GM23338 (cell line): ENCODE data around the gene DIABLO. TPM values are rescaled to one million over a fixed set of nuclear protein-coding genes. Genes with fewer than 3 reads are reported as not detected.

ENCODE experiments used
- ATAC-seq: fragments of 200-7000 bp; cut with Tn5 transposase; 3 replicates; pipeline ENCODE4 v1.9.1; 2020
- DNase-seq: peaks from one replicate; pipeline ENCODE4 v3.0.0-alpha.2; 2015; ENCODE audit warnings: low spot score
- H2AFZ ChIP-seq: fragments of 200-600 bp; sonication (generic); 2 replicates; pipeline ENCODE4 v1.8.0; 2016; ENCODE audit warnings: antibody characterized with exemption, mild to moderate bottlenecking, moderate library complexity
- H3F3A ChIP-seq: fragments of 200-600 bp; sonication (generic); replicated peaks from 2 replicates; pipeline ENCODE4 v1.8.0; 2017; ENCODE audit warnings: antibody characterized with exemption, mixed run types, low read depth
- H3K27ac ChIP-seq: fragments of 200-600 bp; sonication (generic); 2 replicates; pipeline ENCODE4 v1.6.1; 2016; ENCODE audit warnings: low read depth
- H3K27me3 ChIP-seq: fragments of 200-600 bp; sonication (generic); 2 replicates; pipeline ENCODE4 v1.8.0; 2016; ENCODE audit warnings: mild to moderate bottlenecking, mixed run types, moderate library complexity; ENCODE audit not compliant: insufficient read depth
- H3K36me3 ChIP-seq: fragments of 200-600 bp; sonication (generic); 2 replicates; pipeline ENCODE4 v1.8.0; 2016; ENCODE audit warnings: mild to moderate bottlenecking; ENCODE audit not compliant: insufficient read depth
- H3K4me1 ChIP-seq: fragments of 200-600 bp; sonication (generic); 2 replicates; pipeline ENCODE4 v1.8.0; 2016; ENCODE audit warnings: mild to moderate bottlenecking, moderate library complexity; ENCODE audit not compliant: insufficient read depth
- H3K4me2 ChIP-seq: fragments of 200-600 bp; sonication (generic); 2 replicates; pipeline ENCODE4 v1.7.1; 2017; ENCODE audit warnings: mixed run types
- H3K4me3 ChIP-seq: fragments of 200-600 bp; sonication (generic); 2 replicates; pipeline ENCODE4 v1.6.1; 2016; ENCODE audit warnings: mixed run types
- H3K79me2 ChIP-seq: fragments of 200-600 bp; sonication (generic); replicated peaks from 2 replicates; pipeline ENCODE4 v1.8.0; 2017; ENCODE audit warnings: mild to moderate bottlenecking; ENCODE audit not compliant: insufficient read depth
- H3K9me2 ChIP-seq: fragments of 200-600 bp; sonication (generic); 2 replicates; pipeline ENCODE4 v1.8.0; 2017; ENCODE audit not compliant: insufficient read depth
- H4K20me1 ChIP-seq: fragments of 200-600 bp; sonication (generic); replicated peaks from 2 replicates; pipeline ENCODE4 v1.8.0; 2017; ENCODE audit warnings: mild to moderate bottlenecking; ENCODE audit not compliant: insufficient read depth
- H3K27ac Mint-ChIP-seq: 2 replicates; pipeline ENCODE4 v1.8.0; 2020; ENCODE audit warnings: inconsistent platforms, mild to moderate bottlenecking, moderate library complexity, mixed read lengths
- H3K27me3 Mint-ChIP-seq: 3 replicates; pipeline ENCODE4 v1.8.0; 2022; ENCODE audit warnings: low read depth, mild to moderate bottlenecking, moderate library complexity, mixed read lengths, inconsistent platforms; ENCODE audit not compliant: insufficient read depth, poor library complexity
- H3K36me3 Mint-ChIP-seq: 3 replicates; pipeline ENCODE4 v1.8.0; 2021; ENCODE audit warnings: low read depth, mild to moderate bottlenecking, inconsistent platforms, moderate library complexity, mixed read lengths
- H3K4me1 Mint-ChIP-seq: 3 replicates; pipeline ENCODE4 v1.8.0; 2020; ENCODE audit warnings: mild to moderate bottlenecking, inconsistent platforms, mixed read lengths
- H3K4me3 Mint-ChIP-seq: 3 replicates; pipeline ENCODE4 v1.8.0; 2021; ENCODE audit warnings: moderate library complexity, mild to moderate bottlenecking, inconsistent platforms, mixed read lengths
- H3K9me3 Mint-ChIP-seq: 3 replicates; pipeline ENCODE4 v1.8.0; 2020; ENCODE audit warnings: moderate library complexity, mild to moderate bottlenecking, inconsistent platforms, mixed read lengths
- CREB1 ChIP-seq: fragments of 250-450 bp; sonication (Bioruptor Pico); IDR thresholded peaks from 2 replicates; pipeline ENCODE4 v1.5.0; 2020; ENCODE audit warnings: low read depth, mild to moderate bottlenecking, moderate library complexity
- CTCF ChIP-seq, 2 experiments: fragments of 200-600 bp in 1 of 2; sonication (generic) in 1 of 2; conservative IDR thresholded peaks; 2 replicates each; pipeline versions ENCODE4 v1.5.1 to v1.6.1; 2016 to 2017; ENCODE audit warnings: antibody characterized with exemption in 2 of 2, low read depth in 2 of 2, mild to moderate bottlenecking in 2 of 2, moderate library complexity in 1 of 2
- ETS1 ChIP-seq: IDR thresholded peaks from 2 replicates; pipeline ENCODE4 v1.6.1; 2016; ENCODE audit warnings: antibody characterized with exemption
- EZH2 ChIP-seq: fragments of 200-600 bp; sonication (generic); IDR thresholded peaks from one replicate; pipeline ENCODE4 v1.8.0; 2017; ENCODE audit warnings: antibody characterized with exemption, mild to moderate bottlenecking, low read depth; ENCODE audit not compliant: unreplicated experiment
- EZH2phosphoT487 ChIP-seq: fragments of 200-600 bp; sonication (generic); IDR thresholded peaks from one replicate; pipeline ENCODE4 v1.8.1; 2018; ENCODE audit warnings: antibody characterized with exemption; ENCODE audit not compliant: unreplicated experiment
- JUNB ChIP-seq: IDR thresholded peaks from one replicate; pipeline ENCODE4 v1.6.1; 2016; ENCODE audit warnings: antibody characterized with exemption; ENCODE audit not compliant: unreplicated experiment
- NANOG ChIP-seq: IDR thresholded peaks from 2 replicates; pipeline ENCODE4 v1.6.1; 2016; ENCODE audit warnings: antibody characterized with exemption, borderline replicate concordance
- POLR2AphosphoS5 ChIP-seq: IDR thresholded peaks from 2 replicates; pipeline ENCODE4 v1.6.1; 2016; ENCODE audit warnings: antibody characterized with exemption, low read depth
- REST ChIP-seq: IDR thresholded peaks from one replicate; pipeline ENCODE4 v1.6.1; 2018; ENCODE audit warnings: antibody characterized with exemption; ENCODE audit not compliant: unreplicated experiment
- STAT1 ChIP-seq: IDR thresholded peaks from one replicate; pipeline ENCODE4 v1.6.1; 2016; ENCODE audit warnings: antibody characterized with exemption; ENCODE audit not compliant: unreplicated experiment
- ZNF114 ChIP-seq: fragments of 250-450 bp; sonication (Bioruptor Pico); IDR thresholded peaks from 2 replicates; pipeline ENCODE4 v1.5.0; 2020; ENCODE audit warnings: mild to moderate bottlenecking, moderate library complexity
- ZNF331 ChIP-seq: fragments of 250-450 bp; sonication (Bioruptor Pico); IDR thresholded peaks from 2 replicates; pipeline ENCODE4 v1.5.0; 2020; ENCODE audit warnings: low read depth, mild to moderate bottlenecking, moderate library complexity
- ZNF462 ChIP-seq: fragments of 250-450 bp; sonication (Bioruptor Pico); IDR thresholded peaks from 2 replicates; pipeline ENCODE4 v1.5.0; 2020; ENCODE audit warnings: mild to moderate bottlenecking, moderate library complexity
- polyA plus RNA-seq: library from polyadenylated mRNA; unstranded; fragments of >200 nt; fragmentation: Nextera tagmentation; extraction: Ambion mirVana; gene quantifications from 2 replicates; pipeline ENCODE4 v1.2.1, GENCODE V29; 2016
- total RNA-seq: library from RNA; depleted of rRNA; stranded (reverse); fragments of >200 nt; shearing (Covaris generic); gene quantifications from 2 replicates; pipeline ENCODE4 v1.2.3, GENCODE V29; 2014

The DIABLO gene
- total and polyA plus RNA-seq, 2 experiments from 2014 or later = 72.0 to 82.7 TPM

- ATAC-seq (no peak), DNase-seq (no peak)
- H3K36me3 ChIP-seq = peaks cover 36% of the 10 kb centered on the region
- peaks cover 20% of the 10 kb centered on the region for H3F3A ChIP-seq
- H4K20me1 ChIP-seq = peaks cover 29% of the 10 kb centered on the region
- H3K4me1 Mint-ChIP-seq = peaks cover 24% of the 10 kb centered on the region
- peaks cover 43% of the 10 kb centered on the region for H3K27me3 ChIP-seq
- no peak overlapping the region for H3K27ac Mint-ChIP-seq
- peaks cover 11% of the 10 kb centered on the region; the same call in 1 of the 2 replicates for H3K4me1 ChIP-seq
- no peak overlapping the region for H2AFZ ChIP-seq
- peaks cover 38% of the 10 kb centered on the region for H3K27me3 Mint-ChIP-seq
- no peak overlapping the region for H3K4me3 ChIP-seq
- no peaks in the 10 kb centered on the region for H3K79me2 ChIP-seq
- no peaks in the 10 kb centered on the region for H3K9me3 Mint-ChIP-seq
- TF ChIP-seq ZNF114 (no peak), POLR2AphosphoS5 (no peak), JUNB (no peak), EZH2phosphoT487 (no peak), NANOG (no peak), CTCF (conservative IDR thresholded peaks at IDR 0.05; ENCODE audit: low read depth in 2 of 2) (no peak), CREB1 (no peak), ETS1 (no peak), EZH2 (no peak), ZNF331 (no peak), STAT1 (no peak), REST (no peak), ZNF462 (CRISPR knock-in tag) (no peak)
- peaks cover 36% of the 10 kb centered on the region for H3K36me3 Mint-ChIP-seq
- 0 out of 2 replicates have a peak overlapping the region, but pooled peaks have one; percentile 26 for H3K4me2 ChIP-seq
- no peak overlapping the region for H3K4me3 Mint-ChIP-seq
- H3K27ac ChIP-seq = no peak overlapping the region
- no peaks in the 10 kb centered on the region for H3K9me2 ChIP-seq
Observed at GRCh38 chr12:122206976-122207375, 18.9 kb downstream of the DIABLO start.
